22Rv1 (cell line): ENCODE measurements around the gene PDE9A.

Experiments used
- H3K27ac ChIP-seq: fragments of 450-650 bp; 2 replicates; pipeline ENCODE4 v1.5.1; 2017
- CTCF ChIP-seq: fragments of 450-650 bp; IDR thresholded peaks from 2 replicates; pipeline ENCODE4 v1.5.1; 2017; ENCODE audit warnings: mild to moderate bottlenecking
- ZFX ChIP-seq: fragments of 450-650 bp; IDR thresholded peaks from 2 replicates; pipeline ENCODE4 v1.6.1; 2017; ENCODE audit warnings: antibody characterized with exemption, borderline replicate concordance

Gene PDE9A

GRCh38 chr21:42781150-42781970, 127.9 kb downstream of the PDE9A start:
- TF ChIP-seq ZFX (no peak), CTCF (peak; percentile 48)

GRCh38 chr21:42781971-42782722, 128.7 kb downstream of the PDE9A start:
- TF ChIP-seq ZFX (no peak), CTCF (no peak)
- no peak overlapping the region for H3K27ac ChIP-seq

More at GRCh38 chr21:42781150-42781970, 127.9 kb downstream of the PDE9A start:
- H3K27ac ChIP-seq: no peak overlapping the region

GRCh38 chr21:42782723-42783242, 129.4 kb downstream of the PDE9A start:
- H3K27ac ChIP-seq: no peak overlapping the region
- TF ChIP-seq CTCF (no peak), ZFX (no peak)

GRCh38 chr21:42784276-42784675, 130.9 kb downstream of the PDE9A start:
- TF ChIP-seq CTCF (no peak), ZFX (no peak)
- H3K27ac ChIP-seq: no peak overlapping the region

- no peak overlapping the region for H3K27ac ChIP-seq
- TF ChIP-seq ZFX (no peak), CTCF (no peak)
These were observed 131.6 kb downstream of the PDE9A start for GRCh38 chr21:42784896-42785451.

GRCh38 chr21:42785666-42786427, 132.4 kb downstream of the PDE9A start:
- H3K27ac ChIP-seq: no peak overlapping the region
- TF ChIP-seq ZFX: no peak
- no peak for TF ChIP-seq CTCF
